ENCODE measurements around the gene RBM6. TPM values are rescaled to one million over a fixed set of nuclear protein-coding genes. Genes with fewer than 3 reads are reported as not detected.

RBM6 gene
- total RNA-seq, 3 donors from 2014 or later: 62.4 to 74.2 (median 65.9) TPM

GRCh38 chr3:50126287-50127211 is 186.6 kb downstream of the RBM6 start:
- Mint-ChIP-seq H3K4me1 (ENCODE audit: low read depth) (peaks cover 2% of the 10 kb centered on the region), H3K27me3 (ENCODE audit: low read depth) (no peaks in the 10 kb centered on the region), H3K4me3 (no peak overlapping the region), H3K9me3 (no peaks in the 10 kb centered on the region), H3K36me3 (ENCODE audit: insufficient read depth) (peaks cover 2% of the 10 kb centered on the region)
- ATAC-seq (no peak), DNase-seq (no peak)

Other genes starting within 250 kb of the RBM6 start
- gene AMIGO3, start 220.5 kb upstream of the RBM6 start, total RNA-seq: under 1 TPM in 1 of 3 donors, not detected in 2; 0.11 TPM
- gene GMPPB, start 216.2 kb upstream of the RBM6 start, total RNA-seq: 10 to 100 TPM; 67.0 to 71.8 (median 67.4) TPM
- gene IP6K1, start 153.6 kb upstream of the RBM6 start, total RNA-seq: 10 to 100 TPM; 37.2 to 39.0 (median 38.2) TPM
- not detected for gene CDHR4, start 140.3 kb upstream of the RBM6 start, total RNA-seq
- 1 to 10 TPM; 1.4 to 1.8 (median 1.4) TPM for gene INKA1, start 136.9 kb upstream of the RBM6 start, total RNA-seq
- gene UBA7, start 126.2 kb upstream of the RBM6 start, total RNA-seq: 10 to 100 TPM; 27.7 to 28.7 (median 27.8) TPM
- gene TRAIP, start 83.6 kb upstream of the RBM6 start, total RNA-seq: 10 to 100 TPM; 12.1 to 19.1 (median 12.6) TPM
- 1 to 10 TPM; 1.4 to 3.2 (median 1.7) TPM for gene CAMKV, start 70.2 kb upstream of the RBM6 start, total RNA-seq
- under 1 TPM; 0.38 to 0.76 (median 0.57) TPM for gene MST1R, start 36.3 kb upstream of the RBM6 start, total RNA-seq
- 10 to 100 TPM; 14.2 to 18.0 (median 14.3) TPM for gene MON1A, start 10.3 kb upstream of the RBM6 start, total RNA-seq
- 100 to 1,000 TPM in 2 of 3 donors, 10 to 100 TPM in 1; 96.6 to 122 (median 112) TPM for gene RBM5, start 148.8 kb downstream of the RBM6 start, total RNA-seq
- gene SEMA3F, start 215.2 kb downstream of the RBM6 start, total RNA-seq: under 1 TPM; 0.19 to 0.24 (median 0.23) TPM

Measured in activated T-cell treated with anti-CD3 and anti-CD28 coated beads, Interleukin-2, amount 50 U/mL, for 4 hours (primary cell).